HUDEP-2 (cell line): ENCODE results near the gene GAA.

Experiments used
- DNase-seq, 76 experiments: peaks; one replicate each; lab custom pipeline; 2025; ENCODE audit not compliant: unreplicated experiment in 76 of 76; lab: John Stamatoyannopoulos, UW

Gene GAA

GRCh38 chr17:80102664-80103448 lies 1.5 kb downstream of the GAA start:
- no peak for DNase-seq

GRCh38 chr17:80103449-80104085 lies 2.2 kb downstream of the GAA start:
- DNase-seq = no peak

- DNase-seq = no peak
These were observed 3.1 kb downstream of the GAA start for GRCh38 chr17:80104321-80104955.

- no peak for DNase-seq
These were observed 3.6 kb downstream of the GAA start for GRCh38 chr17:80104956-80105375.

- no peak for DNase-seq
These were observed 4.4 kb downstream of the GAA start for GRCh38 chr17:80105762-80106161.

- DNase-seq = no peak
These were observed 4.8 kb downstream of the GAA start for GRCh38 chr17:80106176-80106575.

- DNase-seq = no peak
These were observed 5.4 kb downstream of the GAA start for GRCh38 chr17:80106751-80107150.

- no peak for DNase-seq
These were observed 6.0 kb downstream of the GAA start for GRCh38 chr17:80107231-80108021.

GRCh38 chr17:80108036-80108971 lies 6.9 kb downstream of the GAA start:
- DNase-seq = no peak

- no peak for DNase-seq
These were observed 7.8 kb downstream of the GAA start for GRCh38 chr17:80109066-80109660.

GRCh38 chr17:80109713-80110446 lies 8.5 kb downstream of the GAA start:
- no peak for DNase-seq

GRCh38 chr17:80110447-80110812 lies 9.0 kb downstream of the GAA start:
- no peak for DNase-seq

- no peak for DNase-seq
These were observed 9.7 kb downstream of the GAA start for GRCh38 chr17:80110927-80111701.

- DNase-seq = no peak
These were observed 10.5 kb downstream of the GAA start for GRCh38 chr17:80111702-80112470.

GRCh38 chr17:80112471-80113032 lies 11.2 kb downstream of the GAA start:
- no peak for DNase-seq

- no peak for DNase-seq
These were observed 11.7 kb downstream of the GAA start for GRCh38 chr17:80113033-80113484.

- DNase-seq = no peak
These were observed 13.4 kb downstream of the GAA start for GRCh38 chr17:80114758-80115157.
